ENCODE results near the gene SMIM38. TPM values are rescaled to one million over a fixed set of nuclear protein-coding genes. Genes with fewer than 3 reads are reported as not detected.
A peak's percentile ranks its signal among the peaks of the same experiment; 100 is the strongest.

The SMIM38 gene
- total RNA-seq, 1 donor from 2014 or later, result 0.12 TPM

DNA sequence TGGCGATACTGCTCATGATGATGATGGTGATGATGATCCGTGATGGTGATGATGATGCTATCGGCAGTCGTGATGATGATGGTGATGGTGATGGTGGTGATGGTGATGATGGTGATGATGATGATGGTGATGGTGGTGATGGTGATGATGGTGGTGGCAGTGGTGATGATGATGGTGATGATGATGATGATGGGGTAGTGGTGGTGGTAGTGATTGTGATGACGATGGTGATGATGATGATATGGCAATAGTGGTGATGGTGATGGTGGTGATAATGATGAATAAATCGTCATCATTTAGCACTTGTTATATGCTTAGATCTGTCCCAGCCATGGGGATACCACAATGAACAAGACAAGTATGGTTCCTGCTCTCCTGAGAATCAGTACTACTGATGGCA, 39.2 kb downstream of the SMIM38 start:
- Mint-ChIP-seq H3K27ac (ENCODE audit: unreplicated experiment) (no peak overlapping the region), H3K36me3 (ENCODE audit: low read depth) (peaks cover 7% of the 10 kb centered on the region), H3K4me1 (ENCODE audit: low read depth) (peaks cover 4% of the 10 kb centered on the region), H3K4me3 (ENCODE audit: unreplicated experiment) (no peak overlapping the region), H3K27me3 (ENCODE audit: low read depth) (peaks cover 12% of the 10 kb centered on the region), H3K9me3 (ENCODE audit: low read depth) (no peaks in the 10 kb centered on the region)
- DNase-seq (ENCODE audit: low spot score), result no peak
- TF ChIP-seq, protein P1, sequence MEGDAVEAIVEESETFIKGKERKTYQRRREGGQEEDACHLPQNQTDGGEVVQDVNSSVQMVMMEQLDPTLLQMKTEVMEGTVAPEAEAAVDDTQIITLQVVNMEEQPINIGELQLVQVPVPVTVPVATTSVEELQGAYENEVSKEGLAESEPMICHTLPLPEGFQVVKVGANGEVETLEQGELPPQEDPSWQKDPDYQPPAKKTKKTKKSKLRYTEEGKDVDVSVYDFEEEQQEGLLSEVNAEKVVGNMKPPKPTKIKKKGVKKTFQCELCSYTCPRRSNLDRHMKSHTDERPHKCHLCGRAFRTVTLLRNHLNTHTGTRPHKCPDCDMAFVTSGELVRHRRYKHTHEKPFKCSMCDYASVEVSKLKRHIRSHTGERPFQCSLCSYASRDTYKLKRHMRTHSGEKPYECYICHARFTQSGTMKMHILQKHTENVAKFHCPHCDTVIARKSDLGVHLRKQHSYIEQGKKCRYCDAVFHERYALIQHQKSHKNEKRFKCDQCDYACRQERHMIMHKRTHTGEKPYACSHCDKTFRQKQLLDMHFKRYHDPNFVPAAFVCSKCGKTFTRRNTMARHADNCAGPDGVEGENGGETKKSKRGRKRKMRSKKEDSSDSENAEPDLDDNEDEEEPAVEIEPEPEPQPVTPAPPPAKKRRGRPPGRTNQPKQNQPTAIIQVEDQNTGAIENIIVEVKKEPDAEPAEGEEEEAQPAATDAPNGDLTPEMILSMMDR (IDR thresholded peaks at IDR 0.05), result no peak

- DNase-seq (ENCODE audit: low spot score), result no peak
- Mint-ChIP-seq H3K4me3 (ENCODE audit: unreplicated experiment) (no peak overlapping the region), H3K36me3 (ENCODE audit: low read depth) (peaks cover 6% of the 10 kb centered on the region), H3K4me1 (ENCODE audit: low read depth) (peaks cover 6% of the 10 kb centered on the region), H3K27me3 (ENCODE audit: low read depth) (peaks cover 14% of the 10 kb centered on the region), H3K27ac (ENCODE audit: unreplicated experiment) (no peak overlapping the region), H3K9me3 (ENCODE audit: low read depth) (no peaks in the 10 kb centered on the region)
- TF ChIP-seq, protein P1 (IDR thresholded peaks at IDR 0.05), result no peak
Measured at GRCh38 chr11:69195824-69196782, 40.4 kb downstream of the SMIM38 start.

DNA sequence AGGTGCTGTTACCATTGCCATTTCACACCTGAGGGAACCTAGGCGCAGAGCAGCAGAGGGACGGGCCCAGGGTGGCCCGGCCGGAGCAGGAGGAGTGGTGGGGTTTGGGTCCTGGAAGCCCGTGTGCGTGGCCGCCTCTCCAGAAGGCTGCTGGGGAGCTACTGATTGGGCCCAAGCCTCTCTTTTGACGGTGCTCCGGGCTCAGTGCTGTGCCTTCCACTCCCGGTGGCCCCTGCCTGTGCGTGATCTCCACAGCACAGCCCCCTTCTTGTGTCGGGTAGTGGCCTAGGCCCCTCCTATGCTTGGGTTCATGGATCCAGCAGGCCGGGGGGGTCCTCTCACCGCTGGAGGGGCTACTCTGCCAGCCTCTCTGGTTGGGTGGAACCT, 41.0 kb downstream of the SMIM38 start:
- no peak for DNase-seq (ENCODE audit: low spot score)
- Mint-ChIP-seq H3K36me3 (ENCODE audit: low read depth) (peaks cover 6% of the 10 kb centered on the region), H3K9me3 (ENCODE audit: low read depth) (no peaks in the 10 kb centered on the region), H3K27me3 (ENCODE audit: low read depth) (peaks cover 19% of the 10 kb centered on the region), H3K27ac (ENCODE audit: unreplicated experiment) (no peak overlapping the region), H3K4me3 (ENCODE audit: unreplicated experiment) (no peak overlapping the region), H3K4me1 (ENCODE audit: low read depth) (peaks cover 6% of the 10 kb centered on the region)
- TF ChIP-seq, protein P1 (IDR thresholded peaks at IDR 0.05), result no peak

DNA sequence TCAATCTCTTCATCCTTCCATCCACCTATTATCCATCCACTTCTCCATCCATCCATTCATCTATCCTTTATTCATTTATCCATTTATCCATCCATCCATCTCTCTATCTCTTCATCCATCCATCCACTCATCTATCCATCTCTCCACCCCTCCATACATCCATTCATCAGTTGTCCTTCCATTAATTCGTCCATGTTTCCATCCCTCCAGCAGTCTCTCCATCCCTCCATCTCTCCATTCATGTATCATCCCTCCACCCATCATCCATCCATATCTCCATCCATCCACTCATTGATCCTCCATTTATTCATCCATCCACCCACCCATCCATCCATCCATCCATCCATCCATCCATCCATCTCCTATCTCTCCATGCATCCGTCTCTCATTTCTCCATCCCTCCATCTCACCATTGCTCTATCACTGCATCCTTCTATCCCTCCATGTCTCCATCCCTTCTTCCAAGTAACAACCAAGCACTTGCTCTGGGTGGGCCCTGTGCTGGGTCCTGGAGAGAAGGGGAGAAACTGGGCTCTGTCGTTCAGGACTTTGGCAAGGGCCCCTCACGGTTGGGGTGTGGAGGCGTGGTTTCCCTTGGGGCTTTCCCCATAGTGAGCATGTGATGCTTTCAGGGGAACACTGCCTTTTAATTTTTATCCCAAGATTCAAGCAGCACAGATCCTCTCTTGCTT, 43.3 kb downstream of the SMIM38 start:
- H3K36me3 Mint-ChIP-seq (ENCODE audit: low read depth), result peaks cover 6% of the 10 kb centered on the region
- H3K4me1 Mint-ChIP-seq (ENCODE audit: low read depth), result peaks cover 3% of the 10 kb centered on the region
- no peaks in the 10 kb centered on the region for H3K9me3 Mint-ChIP-seq (ENCODE audit: low read depth)
- H3K4me3 Mint-ChIP-seq (ENCODE audit: unreplicated experiment), result no peak overlapping the region
- TF ChIP-seq, protein P1 (IDR thresholded peaks at IDR 0.05), result no peak
- peaks cover 20% of the 10 kb centered on the region for H3K27me3 Mint-ChIP-seq (ENCODE audit: low read depth)
- DNase-seq (ENCODE audit: low spot score), result peak; percentile 37
- no peak overlapping the region for H3K27ac Mint-ChIP-seq (ENCODE audit: unreplicated experiment)

- Mint-ChIP-seq H3K9me3 (ENCODE audit: low read depth) (no peaks in the 10 kb centered on the region), H3K4me3 (ENCODE audit: unreplicated experiment) (no peak overlapping the region), H3K27ac (ENCODE audit: unreplicated experiment) (no peak overlapping the region), H3K27me3 (ENCODE audit: low read depth) (peaks cover 20% of the 10 kb centered on the region), H3K4me1 (ENCODE audit: low read depth) (peaks cover 3% of the 10 kb centered on the region), H3K36me3 (ENCODE audit: low read depth) (peaks cover 2% of the 10 kb centered on the region)
- peak; percentile 50 for DNase-seq (ENCODE audit: low spot score)
- TF ChIP-seq, protein P1 (IDR thresholded peaks at IDR 0.05), result no peak
Measured at GRCh38 chr11:69199583-69200315, 44.0 kb downstream of the SMIM38 start.

Data from chondrocyte (in vitro differentiated cells).